HG03558 (cell line): ENCODE measurements around the gene BRINP3.

Experiments
- ATAC-seq: cut with Tn5 transposase; IDR thresholded peaks from one replicate; pipeline ENCODE4 v1.9.1; 2021; ENCODE audit warnings: moderate number of reproducible peaks; ENCODE audit not compliant: unreplicated experiment; ENCODE audit errors: extremely low read depth

Gene BRINP3

GRCh38 chr1:190328871-190329270 is 148.8 kb downstream of the BRINP3 start:
- ATAC-seq, result no peak

GRCh38 chr1:190328361-190328760 is 149.3 kb downstream of the BRINP3 start:
- ATAC-seq, result no peak

GRCh38 chr1:190327271-190327670 is 150.4 kb downstream of the BRINP3 start:
- no peak for ATAC-seq

GRCh38 chr1:190323530-190323929 is 154.1 kb downstream of the BRINP3 start:
- no peak for ATAC-seq

GRCh38 chr1:190322274-190322673 is 155.4 kb downstream of the BRINP3 start:
- no peak for ATAC-seq

GRCh38 chr1:190320952-190321351 is 156.7 kb downstream of the BRINP3 start:
- ATAC-seq, result no peak

GRCh38 chr1:190312763-190313162 is 164.9 kb downstream of the BRINP3 start:
- no peak for ATAC-seq

GRCh38 chr1:190303501-190303900 is 174.2 kb downstream of the BRINP3 start:
- ATAC-seq, result no peak

- no peak for ATAC-seq
These were observed 181.2 kb downstream of the BRINP3 start for GRCh38 chr1:190296453-190296852.

- no peak for ATAC-seq
These were observed 187.8 kb downstream of the BRINP3 start for GRCh38 chr1:190289897-190290296.

- ATAC-seq, result no peak
These were observed 191.6 kb downstream of the BRINP3 start for GRCh38 chr1:190286111-190286510.

- no peak for ATAC-seq
These were observed 200.6 kb downstream of the BRINP3 start for GRCh38 chr1:190277107-190277506.

GRCh38 chr1:190274721-190275120 is 202.9 kb downstream of the BRINP3 start:
- no peak for ATAC-seq

GRCh38 chr1:190273161-190273560 is 204.5 kb downstream of the BRINP3 start:
- no peak for ATAC-seq

GRCh38 chr1:190262538-190262937 is 215.1 kb downstream of the BRINP3 start:
- no peak for ATAC-seq

GRCh38 chr1:190259424-190259823 is 218.2 kb downstream of the BRINP3 start:
- ATAC-seq, result no peak

- ATAC-seq, result no peak
These were observed 219.7 kb downstream of the BRINP3 start for GRCh38 chr1:190258003-190258402.

- no peak for ATAC-seq
These were observed 225.6 kb downstream of the BRINP3 start for GRCh38 chr1:190252046-190252445.

- ATAC-seq, result no peak
These were observed 227.3 kb downstream of the BRINP3 start for GRCh38 chr1:190250368-190250767.

GRCh38 chr1:190244406-190244805 is 233.3 kb downstream of the BRINP3 start:
- ATAC-seq, result no peak

- no peak for ATAC-seq
These were observed 234.6 kb downstream of the BRINP3 start for GRCh38 chr1:190243056-190243455.

- ATAC-seq, result no peak
These were observed 251.7 kb downstream of the BRINP3 start for GRCh38 chr1:190226006-190226405.

- no peak for ATAC-seq
These were observed 265.2 kb downstream of the BRINP3 start for GRCh38 chr1:190212450-190212849.
